HepG2 (cell line): ENCODE results near the gene HMGN4.

Experiments
- KLF16 ChIP-seq, 2 experiments: sonication (generic) in 1 of 2; formaldehyde crosslinking in 1 of 2; IDR thresholded peaks; 2 replicates each; pipeline versions ENCODE4 v1.6.1 to v1.8.0; 2016 to 2023; ENCODE audit warnings: missing genetic modification reagents in 2 of 2, missing compliant biosample characterization in 1 of 2
- NFYB ChIP-seq: sonication (generic); formaldehyde crosslinking; IDR thresholded peaks from 2 replicates; pipeline ENCODE4 v1.4.0; 2020; ENCODE audit warnings: missing genetic modification reagents
- SMAD9 ChIP-seq: sonication (generic); formaldehyde crosslinking; IDR thresholded peaks from 2 replicates; pipeline ENCODE4 v1.5.1; 2020; ENCODE audit warnings: mild to moderate bottlenecking, missing genetic modification reagents
- SPEN ChIP-seq: sonication (generic); formaldehyde crosslinking; IDR thresholded peaks from 2 replicates; pipeline ENCODE4 v1.5.1; 2020; ENCODE audit warnings: low read depth, mild to moderate bottlenecking, missing genetic modification reagents
- ZNF879 ChIP-seq: sonication (generic); formaldehyde crosslinking; IDR thresholded peaks from 2 replicates; pipeline ENCODE4 v1.8.1; 2023; ENCODE audit warnings: missing genetic modification reagents

- TF ChIP-seq SMAD9 (CRISPR knock-in tag) = no peak
- no peak for TF ChIP-seq KLF16 (CRISPR knock-in tag; IDR thresholded peaks at IDR 0.05)
- no peak for TF ChIP-seq ZNF879 (CRISPR knock-in tag)
- TF ChIP-seq NFYB = no peak
- TF ChIP-seq SPEN (CRISPR knock-in tag) = no peak
These were observed 37.4 kb downstream of the HMGN4 start for GRCh38 chr6:26575494-26575939.
